Stimulated activated CD4-positive, alpha-beta T cell treated with anti-CD3 and anti-CD28 coated beads, TNF-alpha, amount 100 ng/mL, for 4 hours (primary cell): Measurements from ENCODE around the gene LRRFIP1.

Experiments used
- DNase-seq, 3 experiments: peaks; one replicate each; pipeline ENCODE4 v3.0.0-alpha.2; 2020; ENCODE audit warnings: low read depth in 3 of 3

LRRFIP1 gene

DNA sequence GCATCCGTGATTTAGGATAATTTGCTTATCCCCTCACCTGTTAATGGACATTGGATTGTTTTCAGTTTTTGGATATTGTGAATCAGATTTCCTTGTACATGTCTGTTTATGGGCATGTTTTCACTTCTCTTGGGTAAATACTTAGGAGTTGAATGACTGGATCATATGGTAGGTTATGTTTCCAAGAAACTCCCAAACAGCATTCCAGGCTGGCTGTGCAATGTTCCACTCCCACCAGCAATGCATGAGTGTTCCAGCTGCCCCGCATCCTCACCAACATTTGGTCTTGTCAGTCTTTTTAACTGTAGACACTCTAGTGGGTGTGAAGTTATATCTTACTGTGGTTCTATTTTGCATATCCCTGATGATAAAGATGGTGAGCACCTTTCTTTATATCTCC lies 8.9 kb upstream of the LRRFIP1 start:
- DNase-seq = no peak

DNA sequence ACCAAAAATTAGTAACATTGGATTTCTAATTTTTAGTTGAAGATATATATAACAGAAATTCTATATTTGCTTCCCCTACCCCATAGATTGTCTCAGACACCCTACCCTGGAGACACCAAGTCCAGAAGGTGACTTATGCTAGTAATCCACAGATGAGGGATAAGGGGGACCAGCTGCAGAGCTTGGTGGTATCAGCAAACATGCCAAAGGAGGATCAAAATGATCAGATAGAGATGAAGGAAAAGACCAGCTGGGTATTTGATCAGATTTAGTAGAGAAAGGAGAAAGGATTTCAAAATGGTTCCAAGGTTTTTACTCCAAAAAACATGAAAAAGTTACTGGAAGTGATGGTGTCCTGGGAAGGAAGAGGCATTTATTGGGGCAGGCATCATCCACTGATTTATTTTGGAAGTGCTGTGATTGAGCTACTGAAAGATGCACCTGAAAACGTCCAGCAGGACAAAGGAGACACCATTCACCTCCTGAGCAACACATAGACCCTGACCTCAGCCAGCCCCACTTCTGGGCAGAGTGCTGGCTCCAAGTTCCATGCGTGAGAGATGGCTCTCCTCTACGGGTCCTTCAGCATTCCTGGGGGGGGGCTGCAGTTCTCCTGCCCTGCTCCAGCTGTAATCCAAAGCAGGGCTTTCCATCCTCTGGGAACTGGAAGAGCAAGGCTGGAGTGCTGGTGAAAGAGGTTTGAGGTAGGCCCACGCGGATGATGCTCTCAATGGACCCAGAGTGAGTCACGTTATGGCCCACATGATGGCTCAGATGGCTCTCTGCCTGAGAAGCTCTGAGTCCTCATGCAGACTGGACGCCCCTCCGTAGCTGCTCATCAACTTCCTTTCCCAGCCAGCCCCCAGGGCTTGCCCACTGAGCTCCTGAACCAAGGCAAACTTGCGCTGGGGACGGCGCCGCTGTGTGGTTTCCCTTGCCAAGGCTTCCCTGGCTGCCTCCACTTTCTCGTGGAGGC lies 3.7 kb upstream of the LRRFIP1 start:
- DNase-seq = no peak

DNA sequence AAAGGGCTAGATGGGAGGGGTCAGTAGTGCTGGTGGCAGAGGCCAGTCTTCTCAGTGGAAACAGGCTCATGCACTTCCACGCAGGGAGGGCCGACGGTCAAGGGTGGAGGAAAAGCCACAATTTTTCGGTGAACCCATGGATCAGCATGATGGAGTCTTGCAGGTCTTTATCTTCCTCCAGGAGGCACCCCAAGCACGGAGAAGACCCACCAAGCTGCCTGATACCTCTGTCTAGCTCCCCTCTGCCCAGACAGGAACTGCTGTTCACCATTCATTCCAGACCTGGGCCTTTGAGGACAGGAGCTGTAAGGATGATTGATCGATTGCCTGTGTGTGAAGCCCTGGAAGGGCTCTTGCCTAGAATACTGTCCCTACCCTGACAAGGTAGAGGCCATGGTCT lies 2.8 kb upstream of the LRRFIP1 start:
- DNase-seq = no peak

DNA sequence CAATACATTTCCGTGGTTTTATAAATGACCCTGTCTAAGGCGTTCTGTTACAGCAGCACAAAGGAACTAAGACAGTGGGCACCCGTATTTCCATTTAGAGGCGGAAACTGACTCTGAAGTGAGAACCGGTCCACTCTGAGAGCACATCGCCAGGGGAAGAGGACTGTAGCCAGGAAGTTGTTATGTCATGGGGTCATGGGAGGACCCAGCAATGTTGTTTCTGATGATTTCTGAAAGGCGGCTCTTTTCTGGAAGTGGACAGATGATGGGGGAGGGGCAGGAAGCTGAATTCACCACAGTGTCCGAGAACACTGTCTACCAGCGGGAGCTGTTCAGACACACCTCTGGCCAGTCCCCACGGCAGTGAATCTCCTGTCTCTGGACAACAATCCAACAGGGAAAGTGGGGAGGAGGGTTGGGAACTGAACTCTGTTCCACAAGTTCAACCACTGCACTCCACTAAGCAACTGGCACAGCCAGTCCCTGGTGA lies 2.1 kb upstream of the LRRFIP1 start:
- no peak for DNase-seq

DNA sequence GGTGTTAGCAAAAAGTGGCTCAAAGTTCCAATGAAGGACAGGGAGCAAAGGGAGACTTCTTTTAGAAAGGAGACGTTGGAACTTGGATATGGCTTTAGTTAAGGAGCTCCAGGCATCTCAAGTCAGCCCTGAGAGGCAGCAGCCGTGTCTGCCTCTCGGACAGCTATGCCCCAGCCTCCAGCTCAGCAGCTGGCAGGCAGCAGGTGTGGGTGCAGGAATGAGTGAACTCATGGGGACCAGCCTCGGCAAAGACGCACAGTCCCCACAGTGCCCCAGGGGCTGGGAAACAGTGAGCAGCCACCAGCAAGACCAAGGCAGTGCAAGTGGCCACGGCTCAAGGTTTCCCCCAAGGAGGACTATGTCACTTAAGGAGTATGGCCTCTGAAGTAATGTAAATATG lies 1.6 kb upstream of the LRRFIP1 start:
- DNase-seq = no peak

DNA sequence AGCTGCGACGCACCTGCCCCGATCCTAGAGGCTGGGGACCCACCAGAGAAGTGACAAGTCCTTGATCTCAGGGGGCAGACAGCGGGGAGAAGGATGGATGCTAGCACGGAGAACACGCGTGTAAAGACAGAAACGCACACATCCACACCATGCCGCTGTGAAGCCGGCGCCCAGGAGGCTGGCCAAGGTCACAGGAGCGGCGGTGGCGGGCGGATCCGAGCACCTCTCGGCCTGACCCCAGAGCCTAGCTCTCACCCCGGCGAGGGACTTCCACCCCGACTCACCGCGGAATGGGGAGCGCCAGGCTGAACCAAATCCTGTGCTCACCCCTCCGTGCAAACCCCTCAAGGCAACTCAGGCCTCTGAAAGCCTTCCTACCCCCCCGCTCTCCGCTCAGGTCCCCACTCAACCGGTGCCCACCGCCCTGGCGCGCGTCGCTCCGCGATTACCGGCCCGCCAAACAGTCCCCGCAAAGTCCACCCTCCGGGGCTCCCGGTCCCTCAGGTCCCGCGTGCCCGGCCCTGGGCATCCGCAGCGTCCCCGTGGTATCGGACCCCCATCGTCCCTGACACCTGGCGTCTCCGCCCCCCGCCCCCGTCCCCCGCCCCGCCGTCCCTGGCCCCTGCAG lies 460 bp upstream of the LRRFIP1 start:
- DNase-seq = no peak

DNA sequence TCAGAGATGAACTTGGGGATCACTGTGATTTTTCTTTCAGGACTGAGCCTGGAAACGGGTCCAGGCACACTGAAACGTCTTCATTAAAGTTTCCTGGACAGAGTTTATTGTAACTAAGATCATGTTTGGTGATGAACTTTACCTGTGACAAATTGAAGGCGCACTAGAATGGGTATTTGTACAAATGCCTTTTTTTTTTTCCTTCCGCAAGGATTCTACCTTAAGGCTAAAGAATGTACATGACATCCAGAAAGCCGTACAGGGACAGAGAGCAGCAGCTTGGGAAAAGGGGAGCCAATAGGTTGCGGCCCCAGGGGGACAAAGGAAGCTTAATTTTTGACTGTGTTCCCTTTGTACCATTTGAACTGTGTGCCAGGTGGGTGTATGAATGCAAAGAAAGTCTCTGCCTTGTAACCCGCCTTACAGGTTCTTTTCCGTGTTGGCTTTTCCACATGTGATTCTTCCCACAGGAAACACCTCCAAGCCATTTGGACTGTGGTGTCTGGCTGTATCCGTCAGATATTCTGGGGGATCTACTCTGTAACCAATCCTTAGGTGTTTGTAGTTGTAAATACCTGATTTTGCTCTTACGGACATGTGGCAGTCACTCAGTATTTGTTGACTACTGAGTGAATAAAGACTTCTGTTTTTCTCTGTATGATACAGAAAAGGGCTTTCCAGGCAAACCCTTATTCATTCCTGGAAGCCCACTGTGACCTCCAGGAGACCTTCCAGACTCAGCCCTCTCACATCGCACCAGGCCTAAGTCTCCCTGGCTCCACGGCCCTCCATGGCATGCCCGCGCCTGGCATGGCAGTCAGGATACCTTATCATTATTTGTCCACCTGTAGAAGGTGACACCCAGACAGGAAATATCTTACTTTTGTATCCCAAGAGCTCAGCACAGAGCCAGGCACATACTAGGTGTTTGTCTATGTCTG lies 1.1 kb downstream of the LRRFIP1 start:
- no peak for DNase-seq

DNA sequence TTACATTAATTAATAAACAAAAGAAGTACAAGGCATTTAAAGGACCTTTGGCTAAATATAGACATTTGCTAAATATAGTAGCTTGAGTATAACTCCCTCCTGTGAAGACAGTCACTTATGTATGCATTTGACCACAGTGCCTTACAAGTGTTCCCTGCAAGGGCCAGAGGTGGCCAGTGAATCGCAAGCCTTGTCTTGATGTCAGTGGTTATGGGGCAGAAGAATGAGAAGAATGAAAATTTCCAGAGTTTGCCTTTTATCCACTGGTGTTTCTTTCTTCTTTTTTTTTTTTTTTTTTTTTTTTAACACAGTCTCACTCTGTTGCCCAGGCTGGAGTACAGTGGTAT lies 1.8 kb downstream of the LRRFIP1 start:
- DNase-seq = no peak

DNA sequence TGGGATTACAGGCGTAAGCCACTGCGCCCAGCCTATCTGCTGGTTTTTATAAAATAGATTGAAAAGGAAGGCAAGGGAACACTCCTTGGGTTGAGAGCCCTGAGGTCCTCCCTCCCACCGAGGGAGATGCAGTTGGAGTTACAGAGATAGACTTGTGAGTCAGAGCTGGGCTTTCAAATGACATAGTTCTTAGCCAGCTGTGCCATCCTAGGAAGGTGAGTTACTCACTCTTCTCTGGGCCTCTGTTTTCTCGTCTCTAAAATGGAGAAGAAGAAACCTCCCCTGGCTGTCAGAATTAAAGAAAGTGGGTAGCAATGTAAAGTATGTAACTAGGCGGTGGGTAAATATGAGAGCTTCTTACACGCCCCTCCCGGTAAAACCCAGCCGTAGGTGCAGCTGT lies 2.4 kb downstream of the LRRFIP1 start:
- no peak for DNase-seq

DNA sequence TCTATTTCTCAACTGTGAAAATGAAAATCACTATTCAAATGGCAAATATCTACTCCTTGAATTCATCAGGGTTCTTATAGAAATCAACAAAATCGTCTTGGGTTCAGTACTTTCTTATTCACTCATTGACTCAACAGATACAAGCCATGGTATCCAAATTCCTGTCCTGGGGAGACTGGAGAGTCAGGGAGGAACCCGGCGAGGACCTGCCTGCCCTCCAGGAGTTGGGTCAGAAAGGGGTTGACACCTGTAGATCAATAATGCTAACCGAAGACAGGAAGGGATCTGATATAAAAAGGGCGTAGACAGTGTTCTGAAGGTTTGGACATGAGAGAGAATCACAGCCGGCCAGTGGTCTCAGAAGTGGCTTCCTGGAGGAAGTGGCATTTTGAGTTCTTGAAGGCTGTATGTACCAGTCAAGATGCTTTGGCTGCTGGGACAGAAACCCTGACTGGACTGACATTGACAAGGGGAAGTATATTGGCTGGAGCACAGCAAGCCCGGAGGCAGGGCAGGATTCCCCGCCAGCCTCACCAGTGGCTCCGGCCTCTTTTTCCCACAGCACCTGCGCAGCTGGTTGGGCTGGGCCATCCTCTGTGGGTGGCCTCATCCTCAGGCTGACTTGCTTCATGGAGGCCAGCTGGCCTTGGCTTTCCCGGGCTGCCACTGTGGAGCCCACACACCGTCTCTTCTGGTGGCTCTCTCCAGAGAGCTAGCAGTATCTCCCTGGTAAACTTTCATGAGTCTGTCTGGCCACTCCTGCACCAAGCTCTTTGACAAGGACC lies 3.0 kb downstream of the LRRFIP1 start:
- DNase-seq = no peak

DNA sequence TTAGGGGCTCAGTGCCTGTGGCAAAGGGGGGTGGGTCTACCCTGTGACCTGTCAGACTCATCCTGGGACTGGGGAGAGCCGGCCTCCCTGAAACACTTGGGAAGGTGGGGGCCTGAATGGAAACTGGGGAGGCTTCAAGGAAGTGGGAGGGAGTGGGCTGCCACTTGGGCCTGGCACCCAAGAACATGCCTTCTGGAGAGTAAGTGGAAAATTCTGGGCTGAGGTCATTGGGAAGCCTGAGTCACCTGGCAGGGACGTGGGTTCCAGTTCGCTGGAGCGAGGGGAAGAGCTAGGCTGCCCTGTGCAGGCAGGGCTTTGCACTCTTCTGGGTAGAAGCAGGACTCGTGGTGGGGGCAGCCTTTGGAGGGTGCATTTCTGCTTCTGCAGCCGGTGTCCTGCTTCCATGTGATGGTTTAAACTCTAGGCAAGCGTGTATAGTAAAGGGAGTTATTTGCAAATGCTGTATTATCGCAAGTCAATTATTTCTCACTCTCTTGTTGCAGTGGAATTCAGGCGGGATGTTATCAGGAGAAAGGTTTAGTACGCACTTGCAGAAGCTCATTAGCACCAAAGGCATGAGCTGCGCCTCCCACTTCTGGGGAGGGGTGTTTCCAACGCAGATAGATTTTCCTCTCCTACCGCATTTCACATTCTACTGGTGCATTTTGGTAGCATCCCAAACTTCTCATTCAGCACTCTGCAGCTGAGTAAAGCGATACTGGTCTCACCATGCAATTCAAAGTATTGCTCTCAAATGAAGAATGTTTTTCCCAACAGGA lies 3.8 kb downstream of the LRRFIP1 start:
- no peak for DNase-seq

DNA sequence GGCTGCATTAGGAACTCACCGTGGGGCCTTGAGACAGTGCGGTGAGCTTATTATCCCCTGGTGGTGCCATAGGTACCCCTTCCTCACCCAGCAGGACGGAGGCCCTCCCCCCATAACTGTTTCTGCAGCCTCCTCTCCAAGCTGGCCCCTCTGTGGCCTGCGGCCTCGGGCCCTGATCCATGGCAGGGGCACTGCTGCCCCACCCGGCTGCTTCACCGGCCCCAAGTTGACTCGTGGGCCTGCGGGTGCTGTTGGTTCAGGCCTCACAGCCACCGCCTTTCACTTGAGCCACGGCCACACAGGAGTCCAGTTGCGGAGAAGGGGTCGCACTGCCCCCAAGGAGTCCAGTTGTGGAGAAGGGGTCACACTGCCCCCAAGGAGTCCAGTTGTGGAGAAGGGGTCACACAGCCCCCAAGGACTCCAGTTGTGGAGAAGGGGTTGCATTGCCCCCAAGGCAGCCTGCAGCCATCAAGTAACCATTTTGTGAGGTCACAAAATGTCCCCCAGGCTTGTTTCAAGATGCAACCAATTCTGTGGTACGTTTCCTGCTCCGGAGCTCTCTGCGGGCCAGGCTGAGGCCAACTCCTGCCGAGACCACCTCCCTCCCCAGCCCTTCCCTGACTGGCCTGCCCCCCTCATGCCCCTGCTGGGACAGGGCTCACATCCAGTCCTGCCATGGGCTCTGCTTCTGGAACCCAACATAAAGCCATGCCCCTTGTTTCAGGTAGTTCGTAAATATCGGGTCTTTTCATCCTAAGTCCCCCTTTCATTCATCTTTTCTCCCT lies 4.6 kb downstream of the LRRFIP1 start:
- no peak for DNase-seq

DNA sequence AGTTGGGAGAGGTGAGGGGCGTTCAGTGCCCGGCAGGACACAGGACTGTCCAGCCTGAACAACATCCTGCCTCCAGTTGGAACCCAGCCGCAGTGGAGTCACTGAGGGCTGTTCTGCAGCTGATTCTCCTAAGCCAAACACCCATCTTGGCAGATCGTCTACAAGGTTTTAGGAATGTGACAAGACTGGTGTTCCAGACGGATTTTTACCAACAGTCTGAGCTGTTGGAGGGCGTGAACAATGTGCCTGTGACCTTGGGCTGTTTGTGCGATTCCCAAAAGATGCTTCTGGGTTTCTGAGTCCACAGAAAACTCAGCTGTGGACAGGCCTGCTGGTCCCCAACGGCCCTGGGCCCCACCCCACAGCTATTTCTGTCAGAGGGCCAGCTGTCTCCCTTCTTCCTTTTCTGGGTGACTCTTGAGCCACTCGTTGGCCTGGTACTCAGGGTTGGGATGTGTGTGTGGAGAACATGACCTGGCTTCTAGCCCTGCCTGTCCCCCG lies 5.7 kb downstream of the LRRFIP1 start:
- DNase-seq = no peak

DNA sequence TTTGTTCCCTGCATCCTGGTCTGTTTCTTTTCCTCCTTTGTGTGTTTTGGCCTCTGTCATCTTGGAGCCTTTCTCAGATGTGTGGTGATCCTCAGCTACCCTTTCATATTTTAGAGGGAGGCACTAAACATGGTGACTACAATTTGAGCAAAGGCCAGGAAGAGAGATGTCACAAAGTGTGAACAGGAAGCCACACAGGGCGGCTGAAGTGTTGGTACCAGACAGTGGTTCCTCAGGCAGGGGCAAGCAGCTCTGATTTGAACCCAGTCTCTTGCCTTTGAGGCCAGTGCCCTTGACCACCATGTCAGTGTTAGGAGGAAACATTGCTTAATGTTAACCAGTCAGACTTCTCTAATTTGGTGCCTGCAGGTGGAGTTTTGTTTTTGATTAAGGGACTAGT lies 9.2 kb downstream of the LRRFIP1 start:
- no peak for DNase-seq

DNA sequence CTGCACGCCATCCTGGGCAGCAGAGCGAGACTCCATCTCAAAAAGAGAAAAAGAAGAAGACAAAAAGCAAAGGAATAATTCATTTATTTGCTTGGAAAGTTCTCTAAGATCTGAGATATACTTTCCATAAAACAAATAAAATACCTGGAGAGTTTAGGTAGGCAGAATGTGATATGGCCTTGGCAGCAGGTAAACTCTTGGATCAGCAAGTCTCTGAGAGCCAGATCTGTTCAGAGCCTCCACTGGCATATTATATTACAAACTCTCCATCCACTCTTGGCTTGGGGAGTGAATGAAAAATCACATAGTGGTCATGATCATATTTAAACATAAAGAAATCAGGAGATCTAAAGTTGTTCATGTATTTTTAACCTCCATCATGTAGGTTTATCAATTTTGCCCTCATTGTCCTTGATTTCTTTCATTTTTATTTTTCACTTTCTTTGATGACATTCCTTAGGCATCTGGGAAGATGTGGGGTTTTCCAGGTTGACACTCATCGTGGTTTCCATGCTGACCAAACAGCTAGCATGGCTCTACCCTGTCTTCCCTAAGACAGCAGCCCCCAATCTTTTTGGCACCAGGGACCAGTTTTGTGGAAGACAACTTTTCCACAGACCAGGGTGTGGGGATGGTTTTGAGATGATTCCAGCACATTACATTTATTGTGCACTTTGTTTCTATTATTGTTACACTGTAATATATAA lies 10.2 kb downstream of the LRRFIP1 start:
- DNase-seq = no peak

DNA sequence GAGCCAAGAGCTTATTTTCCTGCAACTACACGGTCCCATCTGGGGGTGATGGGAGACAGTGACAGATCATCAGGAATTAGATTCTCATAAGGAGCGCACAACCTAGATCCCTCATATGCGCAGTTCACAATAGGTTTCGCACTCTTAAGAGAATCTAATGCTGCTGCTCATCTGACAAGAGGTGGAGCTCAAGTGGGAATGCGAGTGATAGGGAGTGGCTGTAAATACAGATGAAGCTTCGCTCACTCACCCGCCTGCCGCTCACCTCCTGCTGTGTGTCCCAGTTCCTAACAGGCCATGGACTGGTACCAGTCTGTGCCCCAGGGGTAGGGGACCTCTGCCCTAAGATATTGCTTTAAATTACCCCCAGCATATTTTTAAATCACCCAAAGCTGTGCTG lies 10.8 kb downstream of the LRRFIP1 start:
- DNase-seq = no peak

DNA sequence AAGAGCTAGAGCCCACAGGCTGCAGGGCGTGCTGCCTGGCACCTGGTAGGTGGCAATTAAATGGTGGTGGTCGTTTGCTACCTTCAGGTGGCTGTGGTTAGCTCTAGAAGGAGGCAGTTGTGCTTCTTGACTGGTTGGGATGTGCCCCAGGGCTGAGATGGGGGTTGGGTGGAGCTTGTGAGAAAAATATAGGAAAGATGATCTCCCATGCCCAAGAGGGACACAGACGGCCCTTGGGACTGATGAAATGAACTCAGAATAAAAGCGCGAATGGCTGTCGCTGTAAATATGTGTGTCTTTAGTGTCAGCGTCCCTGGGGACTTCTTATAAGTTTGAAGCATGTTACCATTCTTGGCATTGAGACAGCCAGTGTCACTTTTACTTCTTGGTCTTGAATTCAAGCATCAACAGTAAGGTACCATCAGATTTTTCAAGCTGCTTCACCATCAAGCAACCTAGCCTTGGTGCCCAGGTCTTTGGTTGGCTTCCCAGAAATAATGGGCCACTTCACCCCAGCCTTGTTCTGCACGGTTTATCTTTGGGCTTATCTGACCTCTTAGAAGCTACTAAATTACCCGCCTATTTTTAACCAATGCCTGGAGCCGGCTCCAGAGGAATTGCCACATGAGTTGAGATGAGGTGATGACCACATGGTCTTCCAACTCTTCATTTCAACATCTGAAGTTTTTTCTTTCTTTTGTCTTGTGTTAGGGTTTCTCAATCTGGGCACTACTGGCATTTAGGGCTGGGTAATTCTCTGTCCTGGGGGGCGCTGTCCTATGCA lies 11.9 kb downstream of the LRRFIP1 start:
- DNase-seq = no peak

DNA sequence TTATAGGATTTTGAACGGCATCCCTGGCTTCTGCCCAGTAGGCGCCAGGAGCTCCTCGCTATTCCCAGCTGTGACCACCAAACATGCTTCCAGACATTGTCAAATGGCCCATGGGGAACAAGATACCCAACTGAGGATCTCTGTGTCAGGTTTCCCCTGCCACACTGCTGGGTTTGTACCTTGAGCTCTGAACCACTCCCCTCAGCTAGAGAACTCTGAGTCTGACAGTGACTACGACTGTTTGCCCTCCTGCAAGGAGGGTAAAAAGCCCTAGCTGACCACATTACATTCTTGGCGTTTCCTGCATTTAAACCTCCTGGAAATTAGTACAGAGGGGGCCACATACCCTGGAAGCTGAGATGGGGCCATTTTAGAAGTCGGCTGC lies 12.4 kb downstream of the LRRFIP1 start:
- DNase-seq = no peak
